Naive B cell (primary cell): ENCODE results near the gene GSTCD. TPM values are rescaled to one million over a fixed set of nuclear protein-coding genes. Genes with fewer than 3 reads are reported as not detected.

Experiments used
- ATAC-seq, 2 donors: fragments of 150-1000 bp; cut with Tn5 transposase; 2 replicates each; pipeline ENCODE4 v1.10.0; 2021; ENCODE audit warnings: low read depth in 2 of 2, mild to moderate bottlenecking in 2 of 2, moderate library complexity in 2 of 2
- DNase-seq: peaks from one replicate; pipeline ENCODE4 v3.0.0; 2022
- H3K27ac Mint-ChIP-seq, 6 donors: one replicate each; pipeline ENCODE4 v1.8.0; 2020 to 2022; ENCODE audit warnings: mild to moderate bottlenecking in 6 of 6, mixed read lengths in 6 of 6, moderate library complexity in 5 of 6, inconsistent platforms in 2 of 6
- H3K27me3 Mint-ChIP-seq, 3 donors: one replicate each; pipeline ENCODE4 v1.8.0; 2021 to 2022; ENCODE audit warnings: mixed read lengths in 3 of 3, mild to moderate bottlenecking in 1 of 3
- H3K36me3 Mint-ChIP-seq, 2 donors: one replicate each; pipeline ENCODE4 v1.8.0; 2020 to 2022; ENCODE audit warnings: mixed read lengths in 2 of 2, inconsistent platforms in 1 of 2, mild to moderate bottlenecking in 1 of 2
- H3K4me1 Mint-ChIP-seq, 3 donors: one replicate each; pipeline ENCODE4 v1.8.0; 2020 to 2022; ENCODE audit warnings: mixed read lengths in 3 of 3, inconsistent platforms in 1 of 3, mild to moderate bottlenecking in 1 of 3, moderate library complexity in 1 of 3
- H3K4me3 Mint-ChIP-seq, 8 donors: one replicate each; pipeline ENCODE4 v1.8.0; 2020 to 2022; ENCODE audit warnings: mild to moderate bottlenecking in 8 of 8, mixed read lengths in 8 of 8, moderate library complexity in 8 of 8, inconsistent platforms in 2 of 8
- H3K9me3 Mint-ChIP-seq, 7 donors: one replicate each; pipeline ENCODE4 v1.8.0; 2020 to 2022; ENCODE audit warnings: mixed read lengths in 7 of 7, mild to moderate bottlenecking in 5 of 7, inconsistent platforms in 2 of 7, moderate library complexity in 1 of 7
- polyA plus RNA-seq, 6 donors: library from polyadenylated mRNA; unstranded; fragments of 300-500 nt; fragmentation: Illumina TruSeq; gene quantifications; one replicate each; pipeline ENCODE4 v1.2.3, GENCODE V29; 2021; ENCODE audit warnings: low read depth in 6 of 6

The GSTCD gene
- polyA plus RNA-seq, 6 donors from 2014 or later, result 4.4 to 6.1 (median 4.9) TPM; not detected in 1

DNA sequence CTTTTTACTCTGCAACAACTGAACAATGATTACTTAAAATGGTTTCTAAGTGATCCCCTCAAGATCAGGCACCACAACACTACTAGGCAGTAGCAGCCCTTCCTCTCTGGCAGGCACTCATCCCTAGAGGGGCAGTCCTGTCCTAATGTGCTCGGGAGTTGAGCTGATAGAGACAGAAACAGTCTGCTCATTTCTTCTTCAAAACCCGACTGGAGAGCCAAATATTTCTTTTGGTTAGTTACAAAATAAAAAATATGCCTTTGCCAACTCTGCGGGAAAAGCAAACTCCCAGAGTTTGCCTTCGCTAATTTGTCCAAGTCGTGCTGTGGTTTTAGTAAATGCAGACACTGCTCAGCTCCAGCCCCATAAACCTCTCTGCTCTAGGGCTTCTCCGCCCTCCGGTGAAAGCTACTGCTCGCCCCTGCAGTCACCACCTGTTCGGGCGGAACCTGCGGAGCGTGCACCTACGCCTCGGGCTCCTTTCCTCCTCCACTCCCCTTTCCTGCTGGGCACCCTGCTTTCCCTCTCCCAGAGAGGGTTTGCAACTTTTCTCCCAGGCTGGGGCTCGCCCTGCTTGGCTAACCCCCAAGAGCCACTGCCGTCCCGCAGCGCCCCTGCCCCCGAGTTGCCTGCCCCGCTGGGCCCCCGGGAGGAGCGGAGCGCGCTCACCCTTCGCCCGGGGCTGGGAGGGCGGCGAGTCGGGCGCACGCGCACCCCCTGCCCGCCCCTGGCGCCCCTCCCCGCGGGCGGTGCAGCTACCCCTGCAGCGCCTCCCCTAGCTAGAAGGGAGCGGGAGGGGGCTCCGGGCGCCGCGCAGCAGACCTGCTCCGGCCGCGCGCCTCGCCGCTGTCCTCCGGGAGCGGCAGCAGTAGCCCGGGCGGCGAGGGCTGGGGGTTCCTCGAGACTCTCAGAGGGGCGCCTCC is 186.3 kb downstream of the GSTCD start, which contains the start of gene NPNT:
TSS of gene NPNT (plus strand) at position 812 of the 923 bp plus-strand sequence. CDS start 182 bp downstream, outside the sequence.
- H3K4me1 Mint-ChIP-seq, result peaks cover 4 to 9% (median 5%) of the 10 kb centered on the region in 3 donors
- ATAC-seq, result no peak
- peaks cover 69 to 72% (median 69%) of the 10 kb centered on the region in 3 donors for H3K27me3 Mint-ChIP-seq
- no peak within 1 kb of the TSS for H3K27ac Mint-ChIP-seq
- DNase-seq, result no peak
- peaks cover 0 to 7% (median 3%) of the 10 kb centered on the region in 7 donors for H3K9me3 Mint-ChIP-seq
- H3K36me3 Mint-ChIP-seq, result peaks cover 0 to 7% of the 10 kb centered on the region in 2 donors
- H3K4me3 Mint-ChIP-seq, result peak within 1 kb of the TSS in 4 of 8 donors; percentile 7 to 76 (median 22)

DNA sequence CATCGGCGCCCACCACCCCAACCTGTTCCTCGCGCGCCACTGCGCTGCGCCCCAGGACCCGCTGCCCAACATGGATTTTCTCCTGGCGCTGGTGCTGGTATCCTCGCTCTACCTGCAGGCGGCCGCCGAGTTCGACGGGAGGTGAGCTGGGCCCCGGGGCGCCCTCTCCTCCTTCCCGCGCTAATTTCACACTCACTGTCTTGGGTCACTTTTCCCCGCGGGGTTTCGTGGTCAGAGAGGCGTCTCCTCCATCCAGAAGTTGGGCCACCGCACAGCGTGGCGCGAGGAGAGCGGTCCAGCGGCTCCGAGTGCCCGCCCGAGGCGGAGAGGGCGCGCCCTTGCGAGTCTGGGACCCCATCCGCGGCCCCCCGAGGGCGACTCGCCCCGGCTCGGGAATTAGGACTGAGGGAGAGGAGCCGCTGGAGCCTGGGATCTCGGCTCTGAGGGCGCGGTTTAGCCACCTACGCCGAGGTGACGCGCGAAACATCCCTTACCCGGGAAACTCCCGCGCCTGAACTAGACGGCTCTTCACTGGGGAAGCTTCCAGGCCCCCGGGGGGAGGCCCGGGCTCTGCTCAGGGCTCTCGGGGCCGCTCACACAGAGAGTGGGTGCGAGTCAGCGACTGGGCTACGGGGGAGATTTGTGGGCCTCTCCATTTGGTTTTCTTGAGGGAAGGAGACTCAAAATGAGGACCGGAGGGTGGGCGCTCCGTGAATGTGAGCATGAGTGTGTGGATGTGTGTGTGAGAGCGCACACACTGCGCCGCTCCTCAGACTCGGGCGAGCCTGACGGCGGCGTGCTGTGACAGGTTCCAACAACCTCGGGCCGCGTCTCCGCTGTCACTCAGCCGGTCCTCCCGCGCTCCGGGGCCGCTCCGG is 187.2 kb downstream of the GSTCD start:
- Mint-ChIP-seq H3K27me3 (peaks cover 64 to 78% (median 72%) of the 10 kb centered on the region in 3 donors), H3K36me3 (peaks cover 0 to 7% of the 10 kb centered on the region in 2 donors), H3K9me3 (peaks cover 0 to 7% (median 2%) of the 10 kb centered on the region in 7 donors), H3K27ac (no peak overlapping the region), H3K4me1 (peaks cover 4 to 9% (median 5%) of the 10 kb centered on the region in 3 donors), H3K4me3 (peak overlapping the region in 4 of 8 donors; percentile 7 to 76 (median 22))
- ATAC-seq, result no peak
- DNase-seq, result no peak

DNA sequence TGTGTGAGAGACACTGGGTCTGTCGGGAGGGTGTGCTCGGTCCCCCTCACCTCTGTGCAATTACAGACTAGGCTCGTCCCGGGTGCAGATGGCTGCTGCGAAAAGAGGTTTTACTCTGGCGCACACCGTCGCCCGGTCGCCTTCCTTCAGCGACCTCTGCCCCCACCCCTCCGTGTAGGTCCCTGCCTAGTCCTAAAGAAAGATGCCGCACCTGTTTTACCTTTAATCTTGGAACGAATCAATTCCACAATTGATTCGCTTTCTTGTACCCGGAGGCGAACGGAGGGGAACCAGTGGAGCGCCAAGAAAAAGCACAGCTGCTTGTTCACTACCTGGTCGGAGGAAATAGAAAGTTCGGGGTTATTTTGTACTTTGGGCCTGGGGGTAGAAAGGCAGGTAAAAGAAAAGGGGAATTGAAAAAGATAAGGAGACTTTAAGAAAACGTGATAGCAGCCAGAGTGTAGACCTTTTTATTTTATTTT is 187.9 kb downstream of the GSTCD start:
- Mint-ChIP-seq H3K36me3 (peaks cover 0 to 7% of the 10 kb centered on the region in 2 donors), H3K9me3 (peaks cover 0 to 7% (median 2%) of the 10 kb centered on the region in 7 donors), H3K27me3 (peaks cover 64 to 80% (median 67%) of the 10 kb centered on the region in 3 donors), H3K27ac (peak overlapping the region in 1 of 6 donors; percentile 78), H3K4me1 (peaks cover 4 to 9% (median 5%) of the 10 kb centered on the region in 3 donors), H3K4me3 (peak overlapping the region in 6 of 8 donors; percentile 12 to 76 (median 26))
- no peak for ATAC-seq
- DNase-seq, result no peak

Other genes starting within 250 kb of the GSTCD start
- 100 to 1,000 TPM in 3 of 6 donors, 10 to 100 TPM in 3; 71.7 to 132 (median 109) TPM for gene PPA2, start 234.7 kb upstream of the GSTCD start, polyA plus RNA-seq
- gene ARHGEF38, start 156.2 kb upstream of the GSTCD start, polyA plus RNA-seq, result not detected
- 10 to 100 TPM; 23.5 to 35.2 (median 30.6) TPM for gene INTS12, start 95 bp upstream of the GSTCD start, polyA plus RNA-seq
- not detected for gene NPNT, start 186.7 kb downstream of the GSTCD start, polyA plus RNA-seq